ENCODE data around the gene CEBPA. TPM values are rescaled to one million over a fixed set of nuclear protein-coding genes. Genes with fewer than 3 reads are reported as not detected.

Gene CEBPA
- 0.97 and 1.6 TPM in 2 replicates for total RNA-seq

DNA sequence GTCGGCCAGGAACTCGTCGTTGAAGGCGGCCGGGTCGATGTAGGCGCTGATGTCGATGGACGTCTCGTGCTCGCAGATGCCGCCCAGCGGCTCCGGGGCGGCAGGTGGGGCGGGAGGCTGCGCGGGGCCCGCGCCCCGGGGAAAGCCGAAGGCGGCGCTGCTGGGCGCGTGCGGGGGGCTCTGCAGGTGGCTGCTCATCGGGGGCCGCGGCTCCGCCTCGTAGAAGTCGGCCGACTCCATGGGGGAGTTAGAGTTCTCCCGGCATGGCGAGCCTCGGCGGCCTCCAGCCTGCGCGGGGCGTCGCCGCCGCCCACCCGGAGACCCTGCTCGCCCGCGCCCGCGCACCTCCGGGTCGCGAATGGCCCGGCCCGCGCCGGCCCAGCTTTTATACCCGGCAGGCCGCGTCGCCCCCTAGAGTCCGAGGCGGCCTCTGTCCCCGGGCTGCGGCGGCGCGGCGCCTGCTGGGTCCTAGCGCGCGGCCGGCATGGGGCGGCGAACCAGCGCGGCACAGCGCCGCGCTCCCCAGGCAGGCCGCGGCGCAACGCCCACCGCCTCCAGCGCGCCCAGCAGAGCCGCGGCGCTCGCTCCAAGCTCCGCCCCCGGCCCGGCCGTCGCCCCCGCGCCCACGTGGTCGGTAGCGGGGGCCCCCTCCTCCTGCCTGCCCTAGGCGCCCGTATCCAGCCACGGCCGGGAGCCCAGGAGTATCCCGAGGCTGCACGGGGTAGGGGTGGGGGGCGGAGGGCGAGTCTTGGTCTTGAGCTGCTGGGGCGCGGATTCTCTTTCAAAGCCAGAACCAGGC, at the start of gene CEBPA:
Gene CEBPA, minus strand, starts transcription at position 360 of the 799 bp plus-strand sequence. Its CDS starts 120 bp downstream, at position 240.

Other genes starting within 250 kb of the CEBPA start
- 4.7 and 7.3 TPM in 2 replicates for gene RHPN2, start 237.6 kb downstream of the CEBPA start, total RNA-seq
- gene GPATCH1, start 221.4 kb downstream of the CEBPA start, total RNA-seq: 6.2 and 7.5 TPM in 2 replicates
- gene WDR88, start 170.4 kb downstream of the CEBPA start, total RNA-seq: not detected in 2 replicates
- 32.8 and 37.0 TPM in 2 replicates for gene LRP3, start 108.2 kb downstream of the CEBPA start, total RNA-seq
- not detected in 2 replicates for gene SLC7A10, start 76.7 kb downstream of the CEBPA start, total RNA-seq
- 19.9 and 27.9 TPM in 2 replicates for gene CEBPG, start 71.2 kb upstream of the CEBPA start, total RNA-seq
- gene PEPD, start 219.3 kb upstream of the CEBPA start, total RNA-seq: 69.6 and 83.9 TPM in 2 replicates

Data from hair follicle dermal papilla cell (primary cell).